Mucosa of descending colon (tissue), 3 donors: ENCODE measurements around the gene ATP2B3. TPM values are rescaled to one million over a fixed set of nuclear protein-coding genes. Genes with fewer than 3 reads are reported as not detected.

Experiments
- ATAC-seq: fragments of 200-7000 bp; cut with Tn5 transposase; one replicate; pipeline ENCODE4 v1.9.1; 2020; ENCODE audit warnings: mild to moderate bottlenecking, moderate library complexity
- DNase-seq, 3 donors: peaks; one replicate each; pipeline ENCODE4 v3.0.0-alpha.2; 2020
- H3K36me3 ChIP-seq: fragments of 200-600 bp; one replicate; pipeline ENCODE4 v1.8.0; 2021; ENCODE audit warnings: low read depth, mild to moderate bottlenecking
- H3K4me1 ChIP-seq: fragments of 200-600 bp; one replicate; pipeline ENCODE4 v1.8.0; 2021; ENCODE audit warnings: low read depth, mild to moderate bottlenecking
- H3K4me3 ChIP-seq: fragments of 200-600 bp; one replicate; pipeline ENCODE4 v1.8.0; 2021; ENCODE audit warnings: mild to moderate bottlenecking
- H3K9me3 ChIP-seq: fragments of 200-600 bp; one replicate; pipeline ENCODE4 v1.8.0; 2021; ENCODE audit warnings: mild to moderate bottlenecking
- intact Hi-C, 2 donors: fragments of 100-400 bp; cut with DNase I in 1 of 2; cut with micrococcal nuclease in 1 of 2; formaldehyde crosslinking; loops; one replicate each; pipeline versions ENCODE4 v1.11.0 to v1.11.1; 2022; cut with DNase I, micrococcal nuclease
- total RNA-seq, 3 donors: library from RNA; stranded (reverse); fragmentation: NEBNext Ultra II Directional in 2 of 3; extraction: Animal tissue kit (Norgen Biotek cat#: 25700) in 2 of 3; gene quantifications; one replicate each; pipeline versions ENCODE4 v1.2.1 to v1.2.4, GENCODE V29; 2021 to 2023
- TF ChIP-seq, protein P1 (sequence below): fragments of 200-600 bp; IDR thresholded peaks from one replicate; pipeline ENCODE4 v1.8.0; 2022; ENCODE audit warnings: antibody characterized with exemption, mild to moderate bottlenecking
- donor health status: DM: no; HTN: no; CAD: no; lungs with moderate emphysema.
- donor health status: DM: no; HTN: no; CAD: no.
- donor health status: DM: no; HTN: yes; CAD: no.

Gene ATP2B3
- total RNA-seq, 3 donors from 2014 or later = 0.07 to 1.1 TPM; not detected in 1

DNA sequence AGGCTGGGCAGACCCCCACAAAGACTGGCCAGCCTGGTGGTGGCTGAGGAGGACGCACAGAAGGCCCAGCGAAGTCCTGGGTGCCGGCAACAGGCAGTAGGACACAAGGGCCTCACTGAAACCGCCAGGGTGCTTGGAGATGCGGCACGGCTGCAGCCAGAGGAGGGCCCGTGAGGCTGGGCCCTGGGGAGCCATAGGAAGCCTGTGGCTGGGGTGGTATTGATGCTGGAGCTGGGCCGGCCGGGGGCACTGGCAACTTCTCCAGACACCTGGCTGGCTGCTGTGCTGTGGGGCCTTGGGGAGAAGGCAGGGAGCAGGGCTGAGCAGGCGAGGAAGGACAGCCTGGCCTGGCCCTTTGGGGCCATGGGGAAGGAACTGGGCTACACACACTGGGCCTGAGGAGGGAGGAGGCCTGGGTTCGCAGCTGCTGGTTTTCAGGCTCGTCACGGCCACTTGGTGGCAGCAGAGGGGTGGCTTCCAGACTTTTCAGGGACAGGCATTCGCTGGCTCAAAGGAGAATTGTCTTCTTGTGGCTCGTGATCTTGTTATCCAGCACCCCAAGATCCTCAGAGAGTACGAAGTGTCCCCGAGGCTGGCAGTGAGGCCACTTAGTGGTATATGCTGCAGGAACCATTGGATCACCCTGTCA, 37.2 kb downstream of the ATP2B3 start:
- ATAC-seq (peak; percentile 82), DNase-seq (peak in 2 of 3 donors; percentile 75)
- no peaks in the 10 kb centered on the region for H3K4me1 ChIP-seq
- TF ChIP-seq, protein P1, sequence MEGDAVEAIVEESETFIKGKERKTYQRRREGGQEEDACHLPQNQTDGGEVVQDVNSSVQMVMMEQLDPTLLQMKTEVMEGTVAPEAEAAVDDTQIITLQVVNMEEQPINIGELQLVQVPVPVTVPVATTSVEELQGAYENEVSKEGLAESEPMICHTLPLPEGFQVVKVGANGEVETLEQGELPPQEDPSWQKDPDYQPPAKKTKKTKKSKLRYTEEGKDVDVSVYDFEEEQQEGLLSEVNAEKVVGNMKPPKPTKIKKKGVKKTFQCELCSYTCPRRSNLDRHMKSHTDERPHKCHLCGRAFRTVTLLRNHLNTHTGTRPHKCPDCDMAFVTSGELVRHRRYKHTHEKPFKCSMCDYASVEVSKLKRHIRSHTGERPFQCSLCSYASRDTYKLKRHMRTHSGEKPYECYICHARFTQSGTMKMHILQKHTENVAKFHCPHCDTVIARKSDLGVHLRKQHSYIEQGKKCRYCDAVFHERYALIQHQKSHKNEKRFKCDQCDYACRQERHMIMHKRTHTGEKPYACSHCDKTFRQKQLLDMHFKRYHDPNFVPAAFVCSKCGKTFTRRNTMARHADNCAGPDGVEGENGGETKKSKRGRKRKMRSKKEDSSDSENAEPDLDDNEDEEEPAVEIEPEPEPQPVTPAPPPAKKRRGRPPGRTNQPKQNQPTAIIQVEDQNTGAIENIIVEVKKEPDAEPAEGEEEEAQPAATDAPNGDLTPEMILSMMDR = peak; percentile 21
- H3K4me3 ChIP-seq = no peak overlapping the region
- H3K9me3 ChIP-seq = no peaks in the 10 kb centered on the region
- H3K36me3 ChIP-seq = no peaks in the 10 kb centered on the region
- intact Hi-C loops = loop anchor here in 1 of 2 donors (10.0 kb wide), 1 partner anchor 110 kb away; no protein-coding TSS in a partner anchor

DNA sequence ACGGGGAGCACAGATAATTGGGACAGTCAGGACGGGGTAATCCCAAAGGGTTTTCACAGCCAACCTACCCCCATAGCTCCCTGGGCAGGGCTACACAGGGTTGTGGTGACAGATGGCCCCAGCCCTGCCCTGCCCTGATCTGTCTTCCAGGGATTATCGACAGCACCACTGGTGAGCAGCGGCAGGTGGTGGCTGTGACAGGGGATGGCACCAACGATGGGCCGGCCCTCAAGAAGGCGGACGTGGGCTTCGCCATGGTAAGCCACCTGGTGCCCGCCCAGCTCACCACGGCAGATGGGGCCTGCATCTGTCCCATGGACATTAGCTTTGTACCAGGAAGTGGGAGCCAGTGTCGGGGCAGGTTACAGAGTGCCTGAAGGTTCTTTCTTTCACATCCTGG, 39.3 kb downstream of the ATP2B3 start:
- no peaks in the 10 kb centered on the region for H3K9me3 ChIP-seq
- no peak for DNase-seq
- ATAC-seq = no peak
- no peaks in the 10 kb centered on the region for H3K4me1 ChIP-seq
- no peaks in the 10 kb centered on the region for H3K36me3 ChIP-seq
- intact Hi-C loops = loop anchor here in 1 of 2 donors (10.0 kb wide), 1 partner anchor 108 kb away; no protein-coding TSS in a partner anchor
- TF ChIP-seq, protein P1 = no peak
- no peak overlapping the region for H3K4me3 ChIP-seq

DNA sequence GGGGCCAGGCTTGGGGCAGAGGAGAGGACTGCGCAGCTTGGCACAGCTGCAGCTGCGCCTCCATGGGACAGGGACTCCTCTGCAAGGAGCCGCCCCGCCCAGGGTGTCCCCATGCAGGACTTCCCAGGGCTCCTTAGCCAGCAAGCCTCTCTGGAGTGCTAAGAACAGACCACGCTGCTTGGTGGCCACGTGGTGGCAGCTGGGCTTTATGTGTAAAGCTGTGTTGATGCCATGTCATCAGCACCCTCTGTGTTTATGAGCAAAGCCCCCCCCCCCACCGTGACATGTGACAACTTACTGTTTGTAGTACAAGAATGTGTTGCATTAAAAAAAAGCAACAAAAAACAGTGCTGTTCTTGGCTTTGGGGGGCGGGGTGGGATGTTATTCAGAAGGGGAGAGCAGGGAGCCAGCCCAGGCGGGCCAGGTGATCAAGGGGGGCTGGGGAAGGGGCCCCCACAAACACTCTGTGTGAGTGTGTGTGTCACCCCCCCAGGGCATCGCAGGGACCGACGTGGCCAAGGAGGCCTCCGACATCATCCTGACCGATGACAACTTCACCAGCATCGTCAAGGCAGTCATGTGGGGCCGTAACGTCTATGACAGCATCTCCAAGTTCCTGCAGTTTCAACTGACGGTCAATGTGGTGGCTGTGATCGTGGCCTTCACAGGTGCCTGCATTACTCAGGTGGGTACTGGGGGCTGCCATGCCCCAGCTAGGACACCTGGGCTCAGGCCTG, 40.3 kb downstream of the ATP2B3 start:
- H3K9me3 ChIP-seq = no peaks in the 10 kb centered on the region
- intact Hi-C loops = loop anchor here in 1 of 2 donors (10.0 kb wide), 1 partner anchor 107 kb away; no protein-coding TSS in a partner anchor
- ATAC-seq (no peak), DNase-seq (no peak)
- no peaks in the 10 kb centered on the region for H3K4me1 ChIP-seq
- H3K4me3 ChIP-seq = no peak overlapping the region
- TF ChIP-seq, protein P1 = no peak
- H3K36me3 ChIP-seq = no peaks in the 10 kb centered on the region

DNA sequence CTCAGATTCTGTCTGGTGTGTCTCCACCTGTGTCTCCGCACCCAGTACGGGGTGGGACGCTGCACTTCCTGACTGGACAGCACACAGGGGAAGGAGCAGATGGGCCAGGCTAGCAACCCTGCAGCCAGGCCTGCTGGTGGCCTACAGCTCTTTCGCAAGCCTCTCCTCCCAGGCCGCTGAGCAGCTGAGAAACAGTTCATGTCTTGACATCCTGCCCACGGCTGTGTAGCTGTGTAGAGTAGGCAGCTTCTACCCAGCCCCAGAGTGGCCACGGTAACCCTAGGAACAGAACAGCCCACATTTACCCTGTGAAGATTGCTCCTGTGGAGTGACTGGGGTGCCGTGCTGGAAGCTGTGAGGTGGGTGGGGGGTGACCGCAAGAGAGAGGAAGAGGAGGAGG, 42.6 kb downstream of the ATP2B3 start:
- H3K9me3 ChIP-seq = no peaks in the 10 kb centered on the region
- ATAC-seq (no peak), DNase-seq (no peak)
- no peaks in the 10 kb centered on the region for H3K36me3 ChIP-seq
- intact Hi-C loops = loop anchor here in 1 of 2 donors (10.0 kb wide), 1 partner anchor 105 kb away; no protein-coding TSS in a partner anchor
- no peaks in the 10 kb centered on the region for H3K4me1 ChIP-seq
- TF ChIP-seq, protein P1 = no peak
- H3K4me3 ChIP-seq = no peak overlapping the region

DNA sequence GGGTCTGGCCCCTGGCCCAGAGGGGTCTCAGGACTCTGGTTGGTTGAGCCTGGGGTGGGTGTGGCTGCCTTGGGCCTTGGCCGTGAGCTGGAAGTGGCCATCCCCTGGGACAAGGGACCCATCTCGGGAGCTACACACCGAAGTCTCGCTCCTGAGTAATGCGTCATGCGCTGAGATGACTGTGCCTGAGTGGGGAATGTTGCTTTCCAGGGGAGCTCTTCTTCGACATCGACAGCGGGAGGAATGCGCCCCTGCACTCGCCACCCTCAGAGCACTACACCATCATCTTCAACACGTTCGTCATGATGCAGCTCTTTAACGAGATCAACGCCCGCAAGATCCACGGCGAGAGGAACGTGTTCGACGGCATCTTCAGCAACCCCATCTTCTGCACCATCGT, 43.0 kb downstream of the ATP2B3 start:
- TF ChIP-seq, protein P1 = no peak
- H3K36me3 ChIP-seq = no peaks in the 10 kb centered on the region
- H3K4me3 ChIP-seq = no peak overlapping the region
- no peaks in the 10 kb centered on the region for H3K4me1 ChIP-seq
- no peak for DNase-seq
- intact Hi-C loops = no loop called here
- ATAC-seq = no peak
- no peaks in the 10 kb centered on the region for H3K9me3 ChIP-seq
